ENCODE measurements around the gene PRPF4. TPM values are rescaled to one million over a fixed set of nuclear protein-coding genes. Genes with fewer than 3 reads are reported as not detected.

PRPF4 gene
- total RNA-seq, 4 donors from 2014 or later = 9.0 to 14.4 (median 10.9) TPM

DNA sequence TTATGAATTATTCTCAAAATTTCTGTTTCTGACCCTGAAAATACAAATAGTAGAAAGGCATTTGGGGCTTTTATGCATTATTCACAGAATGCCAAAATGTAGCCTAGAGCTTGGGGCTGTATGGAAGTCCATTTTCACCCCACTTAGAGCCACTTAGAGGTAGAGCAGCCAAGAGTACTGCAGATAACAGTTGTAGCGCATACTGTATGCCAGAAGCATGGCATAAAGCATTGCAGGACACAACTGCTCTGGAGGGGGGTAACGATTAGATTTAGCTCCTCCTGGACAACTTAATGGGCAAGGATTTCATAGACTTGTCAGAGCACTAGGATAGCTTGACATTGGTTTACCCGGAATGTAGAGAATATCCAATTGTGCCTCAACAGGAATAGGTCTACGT, 38.4 kb upstream of the PRPF4 start:
- Histone ChIP-seq H3K27ac (no peak overlapping the region), H3K36me3 (no peaks in the 10 kb centered on the region), H3K27me3 (no peaks in the 10 kb centered on the region), H3K4me1 (peaks cover 0 to 13% (median 4%) of the 10 kb centered on the region in 4 donors), H3K9me3 (no peaks in the 10 kb centered on the region), H3K4me3 (no peak overlapping the region)
- WGBS, 2 donors = 81 to 85% methylated on average over 4 of the region's 4 CpGs
- no peak for DNase-seq (ENCODE audit: low spot score in 2 of 2)
- TF ChIP-seq EP300 (IDR thresholded peaks at IDR 0.05) = no peak
- TF ChIP-seq CTCF (IDR thresholded peaks at IDR 0.05) = no peak
- TF ChIP-seq POLR2A (IDR thresholded peaks at IDR 0.05) = no peak

GRCh38 chr9:113238202-113238858, 37.1 kb upstream of the PRPF4 start:
- H3K27ac ChIP-seq = no peak overlapping the region
- no peaks in the 10 kb centered on the region for H3K36me3 ChIP-seq
- no peak for DNase-seq (ENCODE audit: low spot score in 2 of 2)
- no peaks in the 10 kb centered on the region for H3K27me3 ChIP-seq
- H3K4me3 ChIP-seq = no peak overlapping the region
- TF ChIP-seq EP300 (IDR thresholded peaks at IDR 0.05) (no peak), POLR2A (IDR thresholded peaks at IDR 0.05) (no peak), CTCF (IDR thresholded peaks at IDR 0.05) (no peak)
- 87 to 88% methylated on average over 10 of the region's 10 CpGs for WGBS, 2 donors
- no peaks in the 10 kb centered on the region for H3K9me3 ChIP-seq
- peaks cover 0 to 7% (median under 1%) of the 10 kb centered on the region in 4 donors for H3K4me1 ChIP-seq

GRCh38 chr9:113238859-113239232, 36.6 kb upstream of the PRPF4 start:
- no peak overlapping the region for H3K27ac ChIP-seq

GRCh38 chr9:113241161-113241560, 34.3 kb upstream of the PRPF4 start:
- no peak for DNase-seq (ENCODE audit: low spot score in 2 of 2)
- no peaks in the 10 kb centered on the region for H3K9me3 ChIP-seq
- 96 to 99% methylated on average over 2 of the region's 2 CpGs for WGBS, 2 donors
- TF ChIP-seq EP300 (IDR thresholded peaks at IDR 0.05) (no peak), CTCF (IDR thresholded peaks at IDR 0.05) (no peak), POLR2A (IDR thresholded peaks at IDR 0.05) (no peak)
- no peaks in the 10 kb centered on the region for H3K36me3 ChIP-seq
- H3K4me3 ChIP-seq = no peak overlapping the region
- no peak overlapping the region for H3K27ac ChIP-seq
- no peaks in the 10 kb centered on the region for H3K27me3 ChIP-seq
- no peaks in the 10 kb centered on the region for H3K4me1 ChIP-seq

More at GRCh38 chr9:113238859-113239232, 36.6 kb upstream of the PRPF4 start:
- DNase-seq (ENCODE audit: low spot score in 2 of 2) = no peak
- H3K36me3 ChIP-seq = no peaks in the 10 kb centered on the region
- H3K9me3 ChIP-seq = no peaks in the 10 kb centered on the region
- TF ChIP-seq POLR2A (IDR thresholded peaks at IDR 0.05) (no peak), CTCF (IDR thresholded peaks at IDR 0.05) (no peak), EP300 (IDR thresholded peaks at IDR 0.05) (no peak)
- H3K4me3 ChIP-seq = no peak overlapping the region
- WGBS, 2 donors = 71 to 76% methylated on average over 4 of the region's 4 CpGs
- H3K27me3 ChIP-seq = no peaks in the 10 kb centered on the region
- peaks cover 0 to 2% (median 0%) of the 10 kb centered on the region in 4 donors for H3K4me1 ChIP-seq

DNA sequence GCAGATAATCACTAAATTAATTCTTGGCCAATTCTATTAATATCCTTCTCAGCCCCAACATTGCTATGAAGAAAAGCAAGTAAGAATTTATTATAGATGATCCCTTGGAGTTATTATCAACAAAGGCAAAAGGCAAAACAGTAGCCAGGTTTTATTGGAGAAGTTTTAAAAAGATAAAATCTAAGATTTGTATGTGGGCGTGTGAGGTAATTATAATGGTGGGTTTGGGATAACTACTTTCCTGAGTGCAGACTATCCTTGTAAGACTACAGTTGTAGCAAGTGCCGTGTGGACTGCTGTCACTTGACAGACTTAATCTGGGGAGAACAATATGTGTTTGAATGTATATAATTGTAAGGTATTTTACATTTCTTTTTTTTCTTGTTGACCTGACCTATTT, 30.9 kb upstream of the PRPF4 start:
- WGBS, 2 donors = 85 to 92% methylated on average over 2 of the region's 2 CpGs
- Histone ChIP-seq H3K4me1 (no peaks in the 10 kb centered on the region), H3K9me3 (no peaks in the 10 kb centered on the region), H3K27me3 (no peaks in the 10 kb centered on the region), H3K36me3 (no peaks in the 10 kb centered on the region), H3K27ac (no peak overlapping the region), H3K4me3 (no peak overlapping the region)
- DNase-seq (ENCODE audit: low spot score in 2 of 2) = no peak
- TF ChIP-seq EP300 (IDR thresholded peaks at IDR 0.05) (no peak), CTCF (IDR thresholded peaks at IDR 0.05) (no peak), POLR2A (IDR thresholded peaks at IDR 0.05) (no peak)

Data from tibial nerve (tissue), 4 donors.